Suprapubic skin (tissue), 3 donors: ENCODE results near the gene TPD52L1.

Experiments
- CTCF ChIP-seq, 2 donors: fragments of 200-600 bp in 1 of 2; fragments of 450-650 bp in 1 of 2; sonication (generic) in 1 of 2; IDR thresholded peaks; one replicate each; pipeline ENCODE4 v1.5.1; 2016 to 2019; ENCODE audit warnings: antibody characterized with exemption in 2 of 2, mild to moderate bottlenecking in 1 of 2, moderate library complexity in 1 of 2
- EP300 ChIP-seq: sonication (generic); formaldehyde crosslinking; IDR thresholded peaks from one replicate; pipeline ENCODE4 v1.6.1; 2017; ENCODE audit warnings: antibody characterized with exemption

GRCh38 chr6:125196613-125197012 lies 43.0 kb downstream of the TPD52L1 start:
- no peak for TF ChIP-seq CTCF (IDR thresholded peaks at IDR 0.05)
- TF ChIP-seq EP300: no peak
